OCI-LY7 (cell line): ENCODE results near the gene PCDHGA7. TPM values are rescaled to one million over a fixed set of nuclear protein-coding genes. Genes with fewer than 3 reads are reported as not detected.
"Not testable (repeated sequence)": the region's sequence is repeated elsewhere in the genome, so short reads cannot be mapped to it uniquely, and the experiment has no call there.

Experiments used
- BruUV-seq: library from RNA; stranded (reverse); fragments of 400-500 nt; replicated peaks from 2 replicates; lab custom pipeline; 2021; lab: Mats Ljungman, UMichigan
- CTCF ChIA-PET: fragments of 300-600 bp; sonication (Branson Sonifier 250); formaldehyde crosslinking; loops from one replicate; lab custom pipeline; 2022; ENCODE audit warnings: antibody characterized with exemption; ENCODE audit not compliant: unreplicated experiment; lab: Charles Lee
- POLR2A ChIA-PET: fragments of 300-600 bp; sonication (Branson Sonifier 250); formaldehyde crosslinking; loops from one replicate; lab custom pipeline; 2022; ENCODE audit warnings: antibody characterized with exemption; lab: Charles Lee
- DNase-seq: peaks from one replicate; pipeline ENCODE4 v3.0.0-alpha.2; 2015; ENCODE audit warnings: low spot score
- H2AFZ ChIP-seq: fragments of 200-600 bp; sonication (generic), shearing (Covaris generic); 2 replicates; pipeline ENCODE4 v1.6.1; 2014; ENCODE audit warnings: mild to moderate bottlenecking, antibody characterized with exemption, low read length, moderate library complexity
- H3K27ac ChIP-seq: fragments of 200-600 bp; sonication (generic); 2 replicates; pipeline ENCODE4 v1.5.1; 2014; ENCODE audit warnings: mixed run types, low read depth, mild to moderate bottlenecking, moderate library complexity, low read length, inconsistent platforms; ENCODE audit not compliant: poor library complexity, severe bottlenecking
- H3K36me3 ChIP-seq: fragments of 200-600 bp; sonication (generic); 2 replicates; pipeline ENCODE4 v1.6.1; 2014; ENCODE audit warnings: mild to moderate bottlenecking, antibody characterized with exemption, low read length, moderate library complexity, mixed read lengths; ENCODE audit not compliant: insufficient read depth
- H3K4me1 ChIP-seq: fragments of 200-600 bp; sonication (generic); 2 replicates; pipeline ENCODE4 v1.5.1; 2014; ENCODE audit warnings: mild to moderate bottlenecking, low read length; ENCODE audit not compliant: insufficient read depth, poor library complexity, severe bottlenecking
- H3K4me2 ChIP-seq: fragments of 200-600 bp; sonication (generic); 2 replicates; pipeline ENCODE4 v1.6.1; 2014; ENCODE audit warnings: mild to moderate bottlenecking, low read length
- H3K4me3 ChIP-seq: fragments of 200-600 bp; sonication (generic); 2 replicates; pipeline ENCODE4 v1.5.1; 2014; ENCODE audit warnings: mild to moderate bottlenecking, low read depth, low read length; ENCODE audit not compliant: poor library complexity, severe bottlenecking
- H3K79me2 ChIP-seq: fragments of 200-600 bp; sonication (generic); 2 replicates; pipeline ENCODE4 v1.6.1; 2016; ENCODE audit warnings: low read depth, mild to moderate bottlenecking, low read length, moderate library complexity, mixed read lengths; ENCODE audit not compliant: insufficient read depth
- H3K9me2 ChIP-seq: fragments of 200-600 bp; sonication (generic); 2 replicates; pipeline ENCODE4 v1.6.1; 2016; ENCODE audit warnings: mild to moderate bottlenecking, low read length, mixed read lengths; ENCODE audit not compliant: insufficient read depth
- H3K9me3 ChIP-seq: fragments of 200-600 bp; sonication (generic); 2 replicates; pipeline ENCODE4 v1.6.1; 2014; ENCODE audit warnings: mild to moderate bottlenecking, mixed run types, low read length, mixed read lengths
- H4K20me1 ChIP-seq: fragments of 200-600 bp; sonication (generic); 2 replicates; pipeline ENCODE4 v1.6.1; 2014; ENCODE audit warnings: mild to moderate bottlenecking, antibody characterized with exemption, low read length, moderate library complexity, mixed read lengths; ENCODE audit not compliant: insufficient read depth
- CTCF ChIP-seq: fragments of 200-600 bp; sonication (generic); conservative IDR thresholded peaks from 2 replicates; pipeline ENCODE4 v1.5.1; 2014; ENCODE audit warnings: mild to moderate bottlenecking, antibody characterized with exemption, low read length, moderate library complexity, mixed read lengths
- EZH2phosphoT487 ChIP-seq: fragments of 200-600 bp; sonication (generic); IDR thresholded peaks from 2 replicates; pipeline ENCODE4 v1.6.1; 2018; ENCODE audit warnings: low read depth, borderline replicate concordance, mild to moderate bottlenecking, mixed run types, antibody characterized with exemption, low read length, moderate library complexity, mixed read lengths
- intact Hi-C: fragments of 100-400 bp; cut with micrococcal nuclease; formaldehyde crosslinking; loops from one replicate; pipeline ENCODE4 v1.10.0; 2022; ENCODE audit not compliant: unreplicated experiment
- total RNA-seq, 2 experiments: library from RNA; depleted of rRNA in 1 of 2; stranded (reverse); fragments of >200 nt in 1 of 2; shearing (Covaris generic) in 1 of 2; gene quantifications; 2 replicates each; pipeline ENCODE4 v1.2.3, GENCODE V29; 2014 to 2022

Gene PCDHGA7
- total RNA-seq, 2 experiments from 2014 or later = 5.6 to 6.4 TPM

GRCh38 chr5:141403387-141403786 lies 20.8 kb downstream of the PCDHGA7 start:
- H3K4me2 ChIP-seq = no peak overlapping the region
- ChIA-PET POLR2A (interaction anchor here (0.6 kb wide), 1 partner anchor 73 kb away, joined by 6 read pairs; no protein-coding TSS in a partner anchor), CTCF (no interaction called here)
- no peaks in the 10 kb centered on the region for H3K9me2 ChIP-seq
- no peak overlapping the region for H3K4me3 ChIP-seq
- no peak for TF ChIP-seq EZH2phosphoT487
- no peak for TF ChIP-seq CTCF
- H2AFZ ChIP-seq = no peak overlapping the region
- no peaks in the 10 kb centered on the region for H3K36me3 ChIP-seq
- DNase-seq = no peak
- H3K27ac ChIP-seq = no peak overlapping the region
- no peaks in the 10 kb centered on the region for H3K9me3 ChIP-seq
- intact Hi-C loops = no loop called here
- BruUV-seq = no TSS peak
- no peaks in the 10 kb centered on the region for H3K79me2 ChIP-seq
- no peaks in the 10 kb centered on the region for H4K20me1 ChIP-seq
- no peaks in the 10 kb centered on the region for H3K4me1 ChIP-seq

GRCh38 chr5:141407790-141408505 lies 25.4 kb downstream of the PCDHGA7 start, which contains the start of gene PCDHGB6:
PCDHGB6 (plus strand) TSS chr5:141408021; CDS start chr5:141408203, 182 bp downstream.
- intact Hi-C loops, H3K36me3 ChIP-seq, BruUV-seq, H3K4me3 ChIP-seq, POLR2A ChIA-PET, H3K27ac ChIP-seq, DNase-seq, H3K9me2 ChIP-seq, H4K20me1 ChIP-seq, H3K4me1 ChIP-seq, H2AFZ ChIP-seq, H3K79me2 ChIP-seq, H3K9me3 ChIP-seq, CTCF ChIA-PET, H3K4me2 ChIP-seq: not testable (repeated sequence)

GRCh38 chr5:141409598-141410306 lies 27.2 kb downstream of the PCDHGA7 start:
- H3K27ac ChIP-seq = no peak overlapping the region
- TF ChIP-seq CTCF (no peak), EZH2phosphoT487 (no peak)
- no peak overlapping the region for H3K4me2 ChIP-seq
- no peak overlapping the region for H2AFZ ChIP-seq
- POLR2A ChIA-PET = interaction anchor here (0.6 to 0.7 kb wide), 2 partner anchors 18 to 1847 kb away, joined by 3 to 4 read pairs; no protein-coding TSS in a partner anchor
- no peaks in the 10 kb centered on the region for H3K4me1 ChIP-seq
- intact Hi-C loops = loop anchor here (5.0 kb wide), 1 partner anchor 52 kb away; the partner anchor contains the start of genes PCDHGA4 and PCDHGB2
- H3K4me3 ChIP-seq = no peak overlapping the region
- DNase-seq = no peak
- BruUV-seq = no TSS peak
- CTCF ChIA-PET = interaction anchor here (0.7 kb wide), 1 partner anchor 11 kb away, joined by 3 read pairs; the partner anchor contains the start of gene PCDHGA11
- no peaks in the 10 kb centered on the region for H3K9me3 ChIP-seq
- no peaks in the 10 kb centered on the region for H4K20me1 ChIP-seq
- no peaks in the 10 kb centered on the region for H3K9me2 ChIP-seq
- H3K36me3 ChIP-seq = no peaks in the 10 kb centered on the region
- no peaks in the 10 kb centered on the region for H3K79me2 ChIP-seq
